K562 (cell line): ENCODE data around the gene MICU1. TPM values are rescaled to one million over a fixed set of nuclear protein-coding genes. Genes with fewer than 3 reads are reported as not detected.

ENCODE experiments used
- BCOR ChIP-seq: fragments of 450-650 bp; IDR thresholded peaks from 2 replicates; pipeline ENCODE4 v1.6.1; 2016
- FOXA3 ChIP-seq, 2 experiments: fragments of 450-650 bp in 1 of 2; sonication (generic) in 1 of 2; formaldehyde crosslinking; IDR thresholded peaks in 1 of 2; conservative IDR thresholded peaks in 1 of 2; 2 replicates each; pipeline versions ENCODE4 v1.4.0 to v1.8.0; 2020 to 2022; ENCODE audit warnings: mild to moderate bottlenecking in 2 of 2, missing genetic modification reagents in 1 of 2
- L3MBTL2 ChIP-seq: fragments of 450-650 bp; IDR thresholded peaks from 2 replicates; pipeline ENCODE4 v1.6.1; 2016; ENCODE audit warnings: mild to moderate bottlenecking, moderate library complexity
- RBM15 ChIP-seq: fragments of 200-400 bp; formaldehyde crosslinking; IDR thresholded peaks from 2 replicates; pipeline ENCODE4 v1.6.1; 2018; ENCODE audit warnings: mild to moderate bottlenecking, low read length, moderate library complexity; ENCODE audit not compliant: insufficient read depth
- SMAD4 ChIP-seq: fragments of 250-450 bp; sonication (Bioruptor Pico); conservative IDR thresholded peaks from 2 replicates; pipeline ENCODE4 v1.8.0; 2021; ENCODE audit warnings: inconsistent platforms, mild to moderate bottlenecking, moderate library complexity
- TEAD1 ChIP-seq, 2 experiments: fragments of 450-650 bp in 1 of 2; sonication (generic) in 1 of 2; formaldehyde crosslinking; IDR thresholded peaks; 2 replicates each; pipeline versions ENCODE4 v1.4.0 to v1.8.0; 2020 to 2022; ENCODE audit warnings: mild to moderate bottlenecking in 2 of 2, missing genetic modification reagents in 1 of 2
- ZC3H11A ChIP-seq: IDR thresholded peaks from 2 replicates; pipeline ENCODE4 v1.6.1; 2012; ENCODE audit warnings: low read depth, low read length, improper control_type of control experiment
- ZNF76 ChIP-seq: fragments of 250-450 bp; sonication (Bioruptor Pico); IDR thresholded peaks from 2 replicates; pipeline ENCODE4 v1.4.0; 2020; ENCODE audit warnings: mild to moderate bottlenecking, moderate library complexity, borderline replicate concordance
- ZNF778 ChIP-seq: fragments of 450-650 bp; formaldehyde crosslinking; IDR thresholded peaks from 2 replicates; pipeline ENCODE4 v1.4.0; 2020; ENCODE audit warnings: mild to moderate bottlenecking, moderate library complexity
- ZSCAN32 ChIP-seq: fragments of 450-650 bp; formaldehyde crosslinking; IDR thresholded peaks from 2 replicates; pipeline ENCODE4 v1.4.0; 2020; ENCODE audit warnings: mild to moderate bottlenecking, moderate library complexity
- polyA plus RNA-seq, 8 experiments: library from polyadenylated mRNA; depleted of rRNA in 4 of 8; stranded (reverse) in 5 of 8; unstranded in 3 of 8; fragments of >200 nt; fragmentation: Nextera tagmentation in 2 of 8; fragmentation: Illumina TruSeq in 1 of 8; extraction: Ambion mirVana in 2 of 8; extraction: Trizol in 1 of 8; gene quantifications; 2 replicates each; pipeline versions ENCODE4 v1.2.1 to v1.2.3, GENCODE V29; 2011 to 2014; ENCODE audit warnings: inconsistent platforms in 1 of 8, missing spikeins in 1 of 8
- total RNA-seq, 7 experiments: library from RNA; depleted of rRNA in 6 of 7; stranded (reverse); fragments of >200 nt in 6 of 7; fragmentation: Illumina TruSeq in 2 of 7; extraction: Trizol in 2 of 7; gene quantifications; 2 replicates each; pipeline versions ENCODE4 v1.2.1 to v1.2.3, GENCODE V29; 2011 to 2021; ENCODE audit warnings: low replicate concordance in 1 of 7
- TF ChIP-seq, protein P1 (sequence below), 3 experiments: fragments of 200-800 bp in 1 of 3; fragments of 250-450 bp in 1 of 3; fragments of 450-650 bp in 1 of 3; sonication (Bioruptor Pico) in 1 of 3; sonication (Bioruptor generic) in 1 of 3; formaldehyde crosslinking in 1 of 3; IDR thresholded peaks; 2 replicates each; pipeline versions ENCODE4 v1.6.1 to v1.8.0; 2016 to 2022; ENCODE audit warnings: mild to moderate bottlenecking in 2 of 3, missing genetic modification characterization in 2 of 3, missing compliant biosample characterization in 1 of 3, moderate library complexity in 1 of 3
- TF ChIP-seq, protein P2 (sequence below): fragments of 250-450 bp; sonication (Bioruptor Pico); IDR thresholded peaks from 2 replicates; pipeline ENCODE4 v1.5.0; 2021
- TF ChIP-seq, protein P3 (sequence below): fragments of 450-650 bp; IDR thresholded peaks from 2 replicates; pipeline ENCODE4 v1.6.1; 2016; ENCODE audit warnings: mild to moderate bottlenecking

The MICU1 gene
- total and polyA plus RNA-seq, 9 of the 15 experiments (the other 6 are each of a cell fraction or from before 2014, with no cell fraction given), result 29.3 to 76.8 (median 48.4) TPM

DNA sequence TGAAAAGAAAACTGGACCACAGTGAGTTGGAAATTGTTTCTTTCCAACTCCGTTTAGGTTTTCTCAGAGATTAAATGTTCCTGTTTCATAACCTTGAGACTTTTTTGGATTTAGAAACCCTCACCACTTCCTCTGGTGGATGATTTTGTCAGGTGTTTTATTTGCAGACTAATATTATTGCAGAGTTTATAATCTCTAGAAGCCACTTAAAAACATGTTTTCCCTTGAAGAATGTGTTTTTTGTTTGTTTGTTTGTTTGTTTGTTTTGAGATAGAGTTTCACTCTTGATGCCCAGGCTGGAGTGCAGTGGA lies 520 bp upstream of the MICU1 start (continued):
- TF ChIP-seq, protein P1, sequence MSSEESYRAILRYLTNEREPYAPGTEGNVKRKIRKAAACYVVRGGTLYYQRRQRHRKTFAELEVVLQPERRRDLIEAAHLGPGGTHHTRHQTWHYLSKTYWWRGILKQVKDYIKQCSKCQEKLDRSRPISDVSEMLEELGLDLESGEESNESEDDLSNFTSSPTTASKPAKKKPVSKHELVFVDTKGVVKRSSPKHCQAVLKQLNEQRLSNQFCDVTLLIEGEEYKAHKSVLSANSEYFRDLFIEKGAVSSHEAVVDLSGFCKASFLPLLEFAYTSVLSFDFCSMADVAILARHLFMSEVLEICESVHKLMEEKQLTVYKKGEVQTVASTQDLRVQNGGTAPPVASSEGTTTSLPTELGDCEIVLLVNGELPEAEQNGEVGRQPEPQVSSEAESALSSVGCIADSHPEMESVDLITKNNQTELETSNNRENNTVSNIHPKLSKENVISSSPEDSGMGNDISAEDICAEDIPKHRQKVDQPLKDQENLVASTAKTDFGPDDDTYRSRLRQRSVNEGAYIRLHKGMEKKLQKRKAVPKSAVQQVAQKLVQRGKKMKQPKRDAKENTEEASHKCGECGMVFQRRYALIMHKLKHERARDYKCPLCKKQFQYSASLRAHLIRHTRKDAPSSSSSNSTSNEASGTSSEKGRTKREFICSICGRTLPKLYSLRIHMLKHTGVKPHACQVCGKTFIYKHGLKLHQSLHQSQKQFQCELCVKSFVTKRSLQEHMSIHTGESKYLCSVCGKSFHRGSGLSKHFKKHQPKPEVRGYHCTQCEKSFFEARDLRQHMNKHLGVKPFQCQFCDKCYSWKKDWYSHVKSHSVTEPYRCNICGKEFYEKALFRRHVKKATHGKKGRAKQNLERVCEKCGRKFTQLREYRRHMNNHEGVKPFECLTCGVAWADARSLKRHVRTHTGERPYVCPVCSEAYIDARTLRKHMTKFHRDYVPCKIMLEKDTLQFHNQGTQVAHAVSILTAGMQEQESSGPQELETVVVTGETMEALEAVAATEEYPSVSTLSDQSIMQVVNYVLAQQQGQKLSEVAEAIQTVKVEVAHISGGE (CRISPR knock-in tag; IDR thresholded peaks at IDR 0.05), result peak in 1 of 3 experiments; percentile 10; a peak in 1 of 6 replicates
- TF ChIP-seq RBM15 (no peak), SMAD4 (no peak), ZNF76 (CRISPR knock-in tag) (no peak), FOXA3 (CRISPR knock-in tag; conservative IDR thresholded peaks at IDR 0.05 in 1 of 2, IDR thresholded peaks at IDR 0.05 in 1 of 2) (0 out of 4 replicates have a peak, but pooled peaks of 1 of the 2 experiments have one; percentile 42), TEAD1 (CRISPR knock-in tag; IDR thresholded peaks at IDR 0.05) (no peak), BCOR (no peak; the same call in 1 of the 2 replicates), L3MBTL2 (peak; percentile 35; the same call in 1 of the 2 replicates), ZC3H11A (no peak), ZSCAN32 (no peak), ZNF778 (CRISPR knock-in tag) (no peak)
- TF ChIP-seq, protein P2, sequence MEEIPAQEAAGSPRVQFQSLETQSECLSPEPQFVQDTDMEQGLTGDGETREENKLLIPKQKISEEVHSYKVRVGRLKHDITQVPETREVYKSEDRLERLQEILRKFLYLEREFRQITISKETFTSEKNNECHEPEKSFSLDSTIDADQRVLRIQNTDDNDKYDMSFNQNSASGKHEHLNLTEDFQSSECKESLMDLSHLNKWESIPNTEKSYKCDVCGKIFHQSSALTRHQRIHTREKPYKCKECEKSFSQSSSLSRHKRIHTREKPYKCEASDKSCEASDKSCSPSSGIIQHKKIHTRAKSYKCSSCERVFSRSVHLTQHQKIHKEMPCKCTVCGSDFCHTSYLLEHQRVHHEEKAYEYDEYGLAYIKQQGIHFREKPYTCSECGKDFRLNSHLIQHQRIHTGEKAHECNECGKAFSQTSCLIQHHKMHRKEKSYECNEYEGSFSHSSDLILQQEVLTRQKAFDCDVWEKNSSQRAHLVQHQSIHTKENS (CRISPR knock-in tag), result no peak
- TF ChIP-seq, protein P3, sequence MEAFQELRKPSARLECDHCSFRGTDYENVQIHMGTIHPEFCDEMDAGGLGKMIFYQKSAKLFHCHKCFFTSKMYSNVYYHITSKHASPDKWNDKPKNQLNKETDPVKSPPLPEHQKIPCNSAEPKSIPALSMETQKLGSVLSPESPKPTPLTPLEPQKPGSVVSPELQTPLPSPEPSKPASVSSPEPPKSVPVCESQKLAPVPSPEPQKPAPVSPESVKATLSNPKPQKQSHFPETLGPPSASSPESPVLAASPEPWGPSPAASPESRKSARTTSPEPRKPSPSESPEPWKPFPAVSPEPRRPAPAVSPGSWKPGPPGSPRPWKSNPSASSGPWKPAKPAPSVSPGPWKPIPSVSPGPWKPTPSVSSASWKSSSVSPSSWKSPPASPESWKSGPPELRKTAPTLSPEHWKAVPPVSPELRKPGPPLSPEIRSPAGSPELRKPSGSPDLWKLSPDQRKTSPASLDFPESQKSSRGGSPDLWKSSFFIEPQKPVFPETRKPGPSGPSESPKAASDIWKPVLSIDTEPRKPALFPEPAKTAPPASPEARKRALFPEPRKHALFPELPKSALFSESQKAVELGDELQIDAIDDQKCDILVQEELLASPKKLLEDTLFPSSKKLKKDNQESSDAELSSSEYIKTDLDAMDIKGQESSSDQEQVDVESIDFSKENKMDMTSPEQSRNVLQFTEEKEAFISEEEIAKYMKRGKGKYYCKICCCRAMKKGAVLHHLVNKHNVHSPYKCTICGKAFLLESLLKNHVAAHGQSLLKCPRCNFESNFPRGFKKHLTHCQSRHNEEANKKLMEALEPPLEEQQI, result no peak
